NCI-H345 (cell line): ENCODE measurements around the gene GDPD4.

ENCODE experiments used
- DNase-seq: peaks from one replicate; lab custom pipeline; 2025; lab: John Stamatoyannopoulos, UW

Gene GDPD4

DNA sequence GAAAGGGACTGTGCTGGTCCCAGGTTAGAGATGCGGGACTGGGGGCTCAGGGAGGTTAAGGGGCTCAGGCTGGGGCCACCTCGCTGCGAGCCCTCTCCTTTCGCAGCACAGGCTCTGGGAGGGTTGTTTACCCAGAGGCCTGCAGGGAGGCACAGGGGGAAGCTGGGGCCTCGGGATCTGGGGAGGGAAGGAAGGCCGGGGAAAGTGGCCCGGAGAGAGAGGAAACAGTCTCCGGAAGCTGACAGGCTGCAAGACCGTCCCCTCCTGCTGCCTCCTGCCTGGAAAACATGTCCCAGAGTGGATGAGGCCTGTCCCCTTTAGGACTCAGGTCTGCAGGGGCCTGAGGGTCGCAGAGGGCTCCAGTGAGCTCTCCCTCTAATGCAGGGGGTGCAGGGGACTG is 128.0 kb downstream of the GDPD4 start:
- no peak for DNase-seq

DNA sequence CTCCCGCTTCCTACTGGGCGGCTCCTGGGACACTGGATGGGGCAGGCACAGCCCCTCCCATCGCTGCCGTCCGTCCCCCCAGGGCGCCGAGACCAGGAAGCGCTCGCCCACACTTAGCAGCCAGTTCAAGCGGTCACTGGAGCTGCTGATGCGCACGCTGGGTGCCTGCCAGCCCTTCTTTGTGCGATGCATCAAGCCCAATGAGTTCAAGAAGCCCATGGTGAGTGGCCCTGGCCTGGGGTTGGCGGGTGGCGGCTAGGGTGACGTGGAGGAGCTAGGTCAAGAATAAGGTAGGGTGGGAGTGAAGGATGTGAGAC is 128.9 kb downstream of the GDPD4 start:
- DNase-seq = no peak

DNA sequence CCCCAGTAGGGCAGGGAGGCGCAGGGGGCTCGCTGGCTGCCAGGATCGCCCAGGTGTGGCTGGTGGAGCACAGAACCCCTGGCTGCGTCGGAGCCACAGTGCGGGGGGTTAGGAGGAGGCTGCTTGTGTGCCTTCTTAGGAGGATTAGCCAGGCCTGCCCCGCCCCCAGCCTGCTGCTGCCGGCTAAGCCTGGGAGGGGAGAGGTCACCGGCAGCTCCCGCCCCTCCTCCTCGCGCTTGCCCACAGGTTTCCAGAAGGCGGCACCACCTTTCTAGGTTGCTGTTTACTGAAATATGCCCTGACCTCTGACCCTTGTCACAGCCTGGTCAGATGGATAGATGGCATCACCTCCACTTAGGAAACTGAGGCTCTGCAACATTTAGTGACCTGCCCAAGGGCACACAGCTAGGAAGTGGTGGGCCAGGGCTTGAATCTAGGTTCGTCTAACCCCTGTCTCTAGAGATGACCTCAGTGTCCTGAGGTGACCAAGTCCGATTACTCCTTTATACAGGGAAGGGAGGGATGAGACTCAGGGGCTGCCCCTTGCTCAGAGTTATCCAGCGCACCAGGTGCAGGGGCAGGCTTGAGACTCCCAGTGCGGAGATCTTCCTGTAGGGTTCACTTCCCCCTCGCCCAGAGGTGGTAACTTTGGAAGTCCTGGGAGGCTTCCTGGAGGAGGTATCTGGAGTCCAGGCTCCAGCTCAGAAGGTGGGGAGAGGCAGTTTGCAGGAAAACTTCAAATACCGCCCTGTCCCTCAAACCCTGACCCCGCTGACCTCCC is 129.4 kb downstream of the GDPD4 start:
- DNase-seq = no peak

DNA sequence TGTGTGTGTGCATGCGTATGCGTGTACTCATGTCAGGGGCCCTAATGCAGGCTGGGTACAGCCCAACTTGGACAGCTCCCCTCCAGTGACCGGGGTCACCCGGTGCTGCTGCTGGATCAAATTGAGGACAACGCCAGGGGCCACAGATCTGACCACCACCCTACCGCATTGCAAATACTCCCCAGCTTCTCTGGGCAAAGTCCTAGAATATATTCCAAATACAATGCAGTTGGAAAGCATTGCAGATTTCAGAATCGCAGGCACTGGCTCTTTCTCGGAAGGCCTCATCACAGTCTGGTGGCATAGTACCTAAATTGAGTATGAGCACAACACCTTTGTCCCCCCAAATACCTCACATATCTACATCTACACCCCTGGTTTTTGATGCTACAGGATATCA is 130.2 kb downstream of the GDPD4 start:
- DNase-seq = no peak

DNA sequence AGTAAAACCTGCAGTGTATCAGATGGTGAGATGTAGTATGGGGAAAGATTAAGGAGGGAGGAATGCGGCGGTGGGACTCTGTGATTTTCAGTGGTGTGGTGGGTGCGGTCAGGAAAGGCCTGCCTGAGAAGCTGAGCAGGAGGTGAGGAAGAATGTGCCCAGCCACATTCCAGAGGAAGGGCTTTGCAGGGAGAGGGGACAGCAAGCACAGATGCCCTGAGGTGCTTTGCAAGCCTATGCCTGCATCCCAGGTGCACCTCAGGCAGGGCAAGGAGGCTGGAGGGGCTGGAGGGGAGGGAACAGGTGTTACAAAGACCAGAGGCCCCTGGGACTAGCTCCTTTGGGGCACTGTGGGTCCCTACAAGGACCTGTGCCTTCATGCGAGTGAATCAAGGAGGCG is 131.4 kb downstream of the GDPD4 start:
- no peak for DNase-seq

DNA sequence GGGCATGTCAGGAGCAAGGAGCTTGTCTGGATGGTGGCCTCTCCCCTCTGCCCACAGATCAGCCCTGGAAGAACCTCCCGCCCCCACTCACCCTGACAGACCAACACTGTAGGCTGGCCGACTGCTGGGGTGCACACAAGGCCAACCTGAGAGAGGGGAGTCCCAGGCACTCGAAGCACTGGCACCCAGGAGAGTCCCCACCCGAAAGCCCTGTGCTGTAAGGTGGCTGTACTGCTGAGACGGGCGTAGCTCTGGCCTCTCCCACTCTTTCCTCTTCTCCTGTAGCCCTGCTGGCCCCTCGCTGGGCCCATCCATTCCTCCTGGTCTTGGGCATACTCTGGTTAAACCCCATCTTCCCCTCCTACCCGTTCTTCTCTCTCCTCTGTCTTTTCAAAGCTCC is 133.7 kb downstream of the GDPD4 start:
- DNase-seq = no peak

DNA sequence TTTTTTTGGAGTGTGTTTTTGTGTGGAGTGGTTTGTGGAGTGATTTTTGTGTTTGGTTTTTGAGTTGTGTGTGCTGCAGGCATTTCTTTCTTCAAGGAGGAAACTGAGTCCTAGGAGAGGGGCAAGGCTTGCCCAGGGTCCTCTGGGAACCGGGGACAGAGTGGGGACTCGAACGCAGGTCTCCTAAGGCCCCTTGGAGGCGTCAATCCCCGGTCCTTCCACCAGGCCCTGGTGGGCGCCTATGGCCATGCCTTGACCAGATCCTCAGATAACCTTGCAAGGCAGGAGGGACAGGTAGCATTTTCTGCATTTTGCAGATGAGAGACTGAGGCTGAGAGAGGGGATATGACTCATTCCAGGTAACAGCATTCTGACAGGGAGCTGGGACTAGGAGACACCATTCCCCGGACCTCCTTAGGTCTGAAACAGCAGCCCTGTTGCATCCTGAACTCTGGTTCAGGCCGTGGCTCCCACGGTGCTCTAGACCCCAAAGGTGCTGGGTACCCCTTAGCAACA is 134.3 kb downstream of the GDPD4 start:
- no peak for DNase-seq
